BJ (cell line): ENCODE measurements around the gene ATG16L1. TPM values are rescaled to one million over a fixed set of nuclear protein-coding genes. Genes with fewer than 3 reads are reported as not detected.

ENCODE experiments used
- CTCF ChIA-PET: fragments of 350-600 bp; formaldehyde crosslinking; extraction: SDS; loops from one replicate; lab custom pipeline; 2021; ENCODE audit warnings: antibody characterized with exemption, inconsistent platforms; lab: Yijun Ruan, JAX
- POLR2A ChIA-PET: fragments of 300-600 bp; sonication (Branson Sonifier 250); formaldehyde crosslinking; extraction: SDS; loops from one replicate; lab custom pipeline; 2021; ENCODE audit warnings: antibody characterized with exemption; lab: Charles Lee
- DNase-seq: peaks from one replicate; pipeline ENCODE4 v3.0.0-alpha.2; 2011; ENCODE audit warnings: low read depth
- H3K27me3 ChIP-seq: 2 replicates; pipeline ENCODE4 v1.6.0; 2011; ENCODE audit warnings: low read length; ENCODE audit not compliant: control insufficient read depth, insufficient read depth
- H3K36me3 ChIP-seq: 2 replicates; pipeline ENCODE4 v1.5.1; 2011; ENCODE audit warnings: low read length; ENCODE audit not compliant: control insufficient read depth, insufficient read depth
- H3K4me3 ChIP-seq: 2 replicates; pipeline ENCODE4 v1.5.1; 2011; ENCODE audit warnings: low read depth, mild to moderate bottlenecking, control low read depth, low read length
- polyA plus RNA-seq: library from polyadenylated mRNA; depleted of rRNA; stranded (reverse); fragments of >200 nt; gene quantifications from 2 replicates; pipeline ENCODE4 v1.2.3, GENCODE V29; 2011
- TF ChIP-seq, protein P1 (sequence below): IDR thresholded peaks from 2 replicates; pipeline ENCODE4 v1.5.1; 2011; ENCODE audit warnings: low read depth, mild to moderate bottlenecking, control low read depth, inconsistent platforms, low read length, moderate library complexity; ENCODE audit not compliant: insufficient read depth

ATG16L1 gene
- polyA plus RNA-seq, 1 experiment = 26.4 TPM

DNA sequence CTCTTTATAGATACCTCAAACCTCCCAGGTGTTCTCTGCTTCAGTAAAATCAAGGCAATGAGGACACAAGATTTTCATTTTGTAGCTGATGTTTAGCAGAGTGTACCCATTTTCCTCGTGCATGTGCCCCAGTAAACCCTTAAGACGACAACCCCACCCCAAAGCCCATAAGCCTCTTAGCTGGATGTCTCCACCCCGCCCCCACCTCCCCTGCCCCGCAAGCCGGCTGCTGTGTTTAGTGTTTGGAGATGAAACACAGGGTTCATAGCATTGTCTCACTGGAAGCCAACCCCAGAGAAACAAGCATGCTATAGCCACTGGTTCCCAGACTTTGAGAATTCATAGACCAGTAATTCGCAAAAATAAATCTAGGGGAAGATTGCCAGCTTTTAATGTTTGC, 50.3 kb downstream of the ATG16L1 start:
- ChIA-PET POLR2A (no interaction called here), CTCF (no interaction called here)
- Histone ChIP-seq H3K4me3 (no peak overlapping the region), H3K27me3 (no peaks in the 10 kb centered on the region), H3K36me3 (no peaks in the 10 kb centered on the region)
- TF ChIP-seq, protein P1, sequence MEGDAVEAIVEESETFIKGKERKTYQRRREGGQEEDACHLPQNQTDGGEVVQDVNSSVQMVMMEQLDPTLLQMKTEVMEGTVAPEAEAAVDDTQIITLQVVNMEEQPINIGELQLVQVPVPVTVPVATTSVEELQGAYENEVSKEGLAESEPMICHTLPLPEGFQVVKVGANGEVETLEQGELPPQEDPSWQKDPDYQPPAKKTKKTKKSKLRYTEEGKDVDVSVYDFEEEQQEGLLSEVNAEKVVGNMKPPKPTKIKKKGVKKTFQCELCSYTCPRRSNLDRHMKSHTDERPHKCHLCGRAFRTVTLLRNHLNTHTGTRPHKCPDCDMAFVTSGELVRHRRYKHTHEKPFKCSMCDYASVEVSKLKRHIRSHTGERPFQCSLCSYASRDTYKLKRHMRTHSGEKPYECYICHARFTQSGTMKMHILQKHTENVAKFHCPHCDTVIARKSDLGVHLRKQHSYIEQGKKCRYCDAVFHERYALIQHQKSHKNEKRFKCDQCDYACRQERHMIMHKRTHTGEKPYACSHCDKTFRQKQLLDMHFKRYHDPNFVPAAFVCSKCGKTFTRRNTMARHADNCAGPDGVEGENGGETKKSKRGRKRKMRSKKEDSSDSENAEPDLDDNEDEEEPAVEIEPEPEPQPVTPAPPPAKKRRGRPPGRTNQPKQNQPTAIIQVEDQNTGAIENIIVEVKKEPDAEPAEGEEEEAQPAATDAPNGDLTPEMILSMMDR = no peak
- DNase-seq = no peak

DNA sequence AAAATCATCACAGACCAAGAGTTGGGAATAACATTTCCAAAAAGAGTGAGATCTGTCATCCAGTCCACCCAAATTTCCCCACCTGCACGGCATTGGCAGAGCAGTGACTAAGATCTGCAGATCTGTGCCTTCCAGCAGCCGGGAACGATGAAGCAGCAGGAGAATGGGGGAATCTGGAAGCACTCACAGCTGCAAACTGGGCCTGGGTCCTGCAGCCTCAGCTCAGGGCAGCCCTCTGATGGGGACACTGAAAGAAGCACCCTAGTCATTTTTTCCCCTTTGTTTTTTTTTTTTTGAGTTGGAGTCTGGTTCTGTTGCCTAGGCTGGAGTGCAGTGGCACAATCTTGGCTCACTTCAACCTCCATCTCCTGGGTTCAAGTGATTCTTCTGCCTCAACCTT, 51.8 kb downstream of the ATG16L1 start:
- POLR2A ChIA-PET = interaction anchor here (0.6 kb wide), 1 partner anchor 9 kb away, joined by 3 read pairs; no protein-coding TSS in a partner anchor

DNA sequence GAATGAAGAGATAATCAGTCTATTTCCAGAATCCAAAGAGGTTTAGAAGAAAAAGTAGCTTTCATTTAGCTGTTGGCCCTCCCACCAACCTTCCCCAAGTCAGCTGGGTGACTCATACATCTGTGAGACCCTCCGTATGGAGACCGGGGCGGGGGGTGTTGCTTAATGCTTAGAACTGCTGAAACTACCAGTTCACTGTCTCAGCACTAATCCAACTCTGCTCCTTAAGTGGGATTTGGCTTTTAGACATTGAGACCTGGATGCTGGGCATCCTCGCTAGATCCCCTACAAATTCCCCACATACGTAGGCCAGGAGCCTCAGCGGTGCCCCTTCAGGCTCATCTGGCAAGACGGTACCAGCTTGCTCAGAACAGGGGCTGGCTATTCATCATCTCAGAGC, 56.1 kb downstream of the ATG16L1 start, which contains the start of gene SAG:
TSS of gene SAG (plus strand) at position 252 of the 400 bp plus-strand sequence. CDS start 1,374 bp downstream, outside the sequence.
- Histone ChIP-seq H3K36me3 (no peaks in the 10 kb centered on the region), H3K4me3 (no peak within 1 kb of the TSS), H3K27me3 (peaks cover 1% of the 10 kb centered on the region; the same call in 1 of the 2 replicates)
- CTCF ChIA-PET = interaction anchor here (0.7 kb wide), 1 partner anchor 47 kb away, joined by 3 read pairs; no protein-coding TSS in a partner anchor
- TF ChIP-seq, protein P1 = no peak
- no peak for DNase-seq
- POLR2A ChIA-PET = no interaction called here

More for the DNA sequence above, 51.8 kb downstream of the ATG16L1 start:
- no peak for DNase-seq
- Histone ChIP-seq H3K27me3 (no peaks in the 10 kb centered on the region), H3K36me3 (no peaks in the 10 kb centered on the region), H3K4me3 (no peak overlapping the region)
- TF ChIP-seq, protein P1 = no peak
- CTCF ChIA-PET = no interaction called here

DNA sequence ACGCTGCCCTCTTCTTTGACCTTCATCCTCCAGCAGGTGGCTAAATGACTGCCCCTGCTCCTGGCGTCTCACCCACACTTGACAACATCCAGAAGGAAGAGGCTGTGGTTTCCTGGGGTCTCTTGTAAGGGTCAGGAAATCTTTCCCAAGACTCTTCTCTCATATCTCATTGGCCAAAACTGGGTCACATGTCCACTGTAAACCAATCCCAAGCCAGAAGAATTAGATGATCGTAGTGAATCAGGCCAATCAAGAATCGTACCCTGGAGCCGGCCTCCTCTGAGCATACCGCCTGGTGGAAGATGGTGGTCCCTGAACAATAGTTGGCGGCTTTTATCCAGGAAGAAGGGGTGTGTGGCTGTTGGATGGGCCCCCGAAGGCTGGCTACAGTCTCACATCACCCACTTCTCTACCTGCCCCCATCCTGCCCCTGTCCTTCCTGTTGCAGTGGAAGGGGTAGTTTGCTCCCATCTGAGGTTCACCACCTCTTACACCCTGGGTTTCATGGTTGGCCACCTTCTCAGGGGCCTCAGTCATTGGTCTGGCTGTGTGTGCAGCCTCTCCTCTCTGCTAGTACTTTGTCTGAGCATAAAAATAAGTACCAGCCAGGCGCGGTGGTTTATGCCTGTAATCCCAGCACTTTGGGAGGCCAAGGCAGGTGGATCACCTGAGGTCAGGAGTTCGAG, 59.9 kb downstream of the ATG16L1 start:
- Histone ChIP-seq H3K36me3 (no peaks in the 10 kb centered on the region), H3K4me3 (no peak overlapping the region), H3K27me3 (peaks cover 3% of the 10 kb centered on the region; the same call in 1 of the 2 replicates)
- ChIA-PET POLR2A (no interaction called here), CTCF (no interaction called here)
- no peak for DNase-seq
- TF ChIP-seq, protein P1 = no peak

DNA sequence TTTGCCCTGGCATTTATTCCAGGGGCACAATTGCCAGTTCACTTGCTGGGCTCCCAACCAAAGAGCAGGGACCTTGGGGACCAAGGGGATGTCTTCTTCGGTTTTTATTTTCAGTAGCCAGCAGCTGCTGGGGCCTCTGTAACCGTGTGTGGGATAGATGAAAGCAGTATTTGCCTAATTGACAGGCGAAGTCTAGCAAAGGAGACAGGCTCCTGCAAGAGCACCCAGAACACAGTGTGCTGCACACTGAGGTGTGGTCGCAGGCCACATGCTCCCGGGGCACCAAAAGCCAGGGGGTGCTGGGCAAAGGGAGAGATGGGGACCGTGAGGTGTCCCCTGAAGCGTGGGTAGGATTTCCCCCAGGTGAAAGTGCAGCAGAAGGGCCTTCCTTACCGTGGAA, 61.4 kb downstream of the ATG16L1 start:
- DNase-seq = no peak
- CTCF ChIA-PET = no interaction called here
- no peak overlapping the region for H3K4me3 ChIP-seq
- H3K27me3 ChIP-seq = peaks cover 3% of the 10 kb centered on the region; the same call in 1 of the 2 replicates
- no peaks in the 10 kb centered on the region for H3K36me3 ChIP-seq
- POLR2A ChIA-PET = no interaction called here
- TF ChIP-seq, protein P1 = no peak
